Activated CD8-positive, alpha-beta T cell treated with anti-CD3 and anti-CD28 coated beads for 36 hours (primary cell): ENCODE data around the gene IL12RB2. TPM values are rescaled to one million over a fixed set of nuclear protein-coding genes. Genes with fewer than 3 reads are reported as not detected.
A peak's percentile ranks its signal among the peaks of the same experiment; 100 is the strongest.

Experiments
- ATAC-seq: fragments of 200-7000 bp; cut with Tn5 transposase; one replicate; pipeline ENCODE4 v1.10.0; 2021; ENCODE audit warnings: mild to moderate bottlenecking, moderate library complexity
- CTCF ChIA-PET: fragments of 350-600 bp; sonication (Branson Sonifier 250); formaldehyde crosslinking; loops from one replicate; lab custom pipeline; 2021; ENCODE audit warnings: antibody characterized with exemption; lab: Charles Lee
- POLR2A ChIA-PET: fragments of 350-600 bp; sonication (Branson Sonifier 250); formaldehyde crosslinking; loops from one replicate; lab custom pipeline; 2021; ENCODE audit warnings: antibody characterized with exemption; lab: Charles Lee
- DNase-seq: peaks from one replicate; pipeline ENCODE4 v3.0.0-alpha.2; 2020
- H3K27ac Mint-ChIP-seq: one replicate; pipeline ENCODE4 v1.8.0; 2021; ENCODE audit warnings: mild to moderate bottlenecking, mixed read lengths
- H3K27me3 Mint-ChIP-seq: one replicate; pipeline ENCODE4 v1.8.0; 2021; ENCODE audit warnings: mixed read lengths
- H3K36me3 Mint-ChIP-seq: one replicate; pipeline ENCODE4 v1.8.0; 2021; ENCODE audit warnings: low read depth, mixed read lengths
- H3K4me1 Mint-ChIP-seq: one replicate; pipeline ENCODE4 v1.8.0; 2021; ENCODE audit warnings: low read depth, mixed read lengths
- H3K4me3 Mint-ChIP-seq: one replicate; pipeline ENCODE4 v1.8.0; 2021; ENCODE audit warnings: mild to moderate bottlenecking, moderate library complexity, mixed read lengths
- H3K9me3 Mint-ChIP-seq: one replicate; pipeline ENCODE4 v1.8.0; 2021; ENCODE audit warnings: mixed read lengths
- CTCF ChIP-seq: fragments of 200-600 bp; IDR thresholded peaks from one replicate; pipeline ENCODE4 v1.8.0; 2022; ENCODE audit warnings: antibody characterized with exemption, mild to moderate bottlenecking
- intact Hi-C: fragments of 100-400 bp; cut with micrococcal nuclease; formaldehyde crosslinking; loops from one replicate; pipeline ENCODE4 v1.10.0; 2022
- total RNA-seq, 2 experiments: library from RNA; stranded (reverse); gene quantifications; one replicate each; pipeline ENCODE4 v1.2.3, GENCODE V29; 2021

Gene IL12RB2
- total RNA-seq, 2 experiments from 2014 or later, result 29.1 to 29.7 TPM

DNA sequence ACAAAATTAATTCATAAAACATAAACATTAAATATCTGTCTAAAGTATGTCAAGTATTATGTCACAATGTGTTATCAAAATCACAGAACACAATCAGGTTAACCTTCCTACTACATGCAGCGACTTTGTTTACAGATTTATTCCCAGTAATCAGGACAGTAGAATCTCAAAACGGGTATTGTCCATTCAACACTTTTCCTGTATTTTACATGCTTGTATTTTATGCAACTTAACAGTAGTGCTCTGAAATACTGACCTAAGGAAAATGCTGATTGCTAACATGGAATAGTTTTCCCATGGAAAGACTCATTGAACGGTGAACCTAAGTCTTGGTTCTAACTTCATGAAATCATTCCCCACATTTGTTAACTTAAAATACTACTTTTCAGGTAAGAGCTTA lies 120.3 kb downstream of the IL12RB2 start:
- DNase-seq (no peak), ATAC-seq (no peak)
- POLR2A ChIA-PET, result interaction anchor here (0.7 to 7.8 kb wide), 15 partner anchors 9 to 359 kb away, joined by 3 to 172 read pairs (median 5); partner anchors contain the start of gene GADD45A
- Mint-ChIP-seq H3K4me3 (peak overlapping the region; percentile 84), H3K4me1 (peaks cover 44% of the 10 kb centered on the region), H3K27me3 (no peaks in the 10 kb centered on the region), H3K9me3 (no peaks in the 10 kb centered on the region), H3K27ac (peak overlapping the region; percentile 98), H3K36me3 (peaks cover 71% of the 10 kb centered on the region)
- no peak for TF ChIP-seq CTCF
- CTCF ChIA-PET, result interaction anchor here (0.6 to 2.1 kb wide), 7 partner anchors 9 to 215 kb away, joined by 3 to 14 read pairs (median 5); no protein-coding TSS in a partner anchor
- intact Hi-C loops, result no loop called here

DNA sequence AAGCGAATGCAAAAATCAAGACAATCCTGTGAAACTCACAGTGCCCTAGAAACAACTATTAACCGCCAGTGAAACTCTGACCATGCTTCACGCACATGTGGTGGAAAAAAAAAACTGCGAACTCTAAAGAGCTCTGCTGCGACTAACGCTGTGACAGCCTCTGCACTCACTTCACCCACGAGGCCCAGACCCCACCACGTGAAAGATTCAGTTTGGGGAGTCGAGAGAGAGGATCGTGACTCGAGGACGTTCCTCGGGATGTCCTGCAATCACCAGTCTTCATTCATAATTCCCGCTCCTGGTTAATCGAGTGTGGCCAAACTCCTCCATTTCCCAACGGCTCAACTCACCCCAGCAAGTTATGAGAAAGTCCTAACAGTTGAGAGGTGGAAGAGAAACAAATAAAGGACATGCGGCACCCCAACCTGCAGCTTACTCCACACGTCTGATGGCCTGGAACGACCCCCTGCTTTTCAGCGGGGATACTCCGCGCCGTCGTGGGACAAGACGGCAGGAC lies 121.4 kb downstream of the IL12RB2 start:
- no peak for ATAC-seq
- ChIA-PET POLR2A (interaction anchor here (0.6 to 7.8 kb wide), 21 partner anchors 8 to 292 kb away, joined by 3 to 172 read pairs (median 5); partner anchors contain the start of gene GADD45A), CTCF (interaction anchor here (1.0 to 2.2 kb wide), 9 partner anchors 10 to 433 kb away, joined by 3 to 14 read pairs (median 4); no protein-coding TSS in a partner anchor)
- intact Hi-C loops, result no loop called here
- Mint-ChIP-seq H3K36me3 (peaks cover 62% of the 10 kb centered on the region), H3K4me1 (peaks cover 47% of the 10 kb centered on the region), H3K27ac (peak overlapping the region; percentile 98), H3K4me3 (peak overlapping the region; percentile 84), H3K27me3 (no peaks in the 10 kb centered on the region), H3K9me3 (no peaks in the 10 kb centered on the region)
- DNase-seq, result peak; percentile 54
- TF ChIP-seq CTCF, result no peak

GRCh38 chr1:67429528-67430357 lies 122.1 kb downstream of the IL12RB2 start:
- ChIA-PET CTCF (interaction anchor here (1.0 to 3.2 kb wide), 8 partner anchors 10 to 434 kb away, joined by 3 to 21 read pairs (median 6); no protein-coding TSS in a partner anchor), POLR2A (interaction anchor here (0.6 to 7.8 kb wide), 23 partner anchors 7 to 291 kb away, joined by 3 to 172 read pairs (median 4); partner anchors contain the start of gene GADD45A)
- Mint-ChIP-seq H3K9me3 (no peaks in the 10 kb centered on the region), H3K27me3 (no peaks in the 10 kb centered on the region), H3K36me3 (peaks cover 55% of the 10 kb centered on the region), H3K4me3 (peak overlapping the region; percentile 84), H3K27ac (peak overlapping the region; percentile 98), H3K4me1 (peaks cover 48% of the 10 kb centered on the region)
- ATAC-seq (peak; percentile 2), DNase-seq (peak; percentile 40)
- TF ChIP-seq CTCF, result no peak
- intact Hi-C loops, result no loop called here

GRCh38 chr1:67430358-67431155 lies 122.9 kb downstream of the IL12RB2 start, which contains the start of gene SERBP1:
Gene SERBP1, minus strand, starts transcription at chr1:67430402. Its CDS starts 102 bp downstream, at chr1:67430300.
- no peaks in the 10 kb centered on the region for H3K27me3 Mint-ChIP-seq
- TF ChIP-seq CTCF, result no peak
- CTCF ChIA-PET, result interaction anchor here (0.8 to 3.2 kb wide), 7 partner anchors 11 to 219 kb away, joined by 3 to 21 read pairs (median 6); no protein-coding TSS in a partner anchor
- DNase-seq, result peak; percentile 98
- no peaks in the 10 kb centered on the region for H3K9me3 Mint-ChIP-seq
- H3K4me3 Mint-ChIP-seq, result peak within 1 kb of the TSS; percentile 84
- ATAC-seq, result peak; percentile 92
- H3K36me3 Mint-ChIP-seq, result peaks cover 47% of the 10 kb centered on the region
- intact Hi-C loops, result no loop called here
- POLR2A ChIA-PET, result interaction anchor here (0.6 to 7.8 kb wide), 22 partner anchors 9 to 254 kb away, joined by 3 to 172 read pairs (median 4); partner anchors contain the start of gene GADD45A
- H3K27ac Mint-ChIP-seq, result peak within 1 kb of the TSS; percentile 98
- peaks cover 40% of the 10 kb centered on the region for H3K4me1 Mint-ChIP-seq
